Measurements from ENCODE around the gene SLC51B. TPM values are rescaled to one million over a fixed set of nuclear protein-coding genes. Genes with fewer than 3 reads are reported as not detected.
A peak's percentile ranks its signal among the peaks of the same experiment; 100 is the strongest.
"Not testable (repeated sequence)": the region's sequence is repeated elsewhere in the genome, so short reads cannot be mapped to it uniquely, and the experiment has no call there.

SLC51B gene
- total RNA-seq, 1 donor from 2014 or later: not detected

DNA sequence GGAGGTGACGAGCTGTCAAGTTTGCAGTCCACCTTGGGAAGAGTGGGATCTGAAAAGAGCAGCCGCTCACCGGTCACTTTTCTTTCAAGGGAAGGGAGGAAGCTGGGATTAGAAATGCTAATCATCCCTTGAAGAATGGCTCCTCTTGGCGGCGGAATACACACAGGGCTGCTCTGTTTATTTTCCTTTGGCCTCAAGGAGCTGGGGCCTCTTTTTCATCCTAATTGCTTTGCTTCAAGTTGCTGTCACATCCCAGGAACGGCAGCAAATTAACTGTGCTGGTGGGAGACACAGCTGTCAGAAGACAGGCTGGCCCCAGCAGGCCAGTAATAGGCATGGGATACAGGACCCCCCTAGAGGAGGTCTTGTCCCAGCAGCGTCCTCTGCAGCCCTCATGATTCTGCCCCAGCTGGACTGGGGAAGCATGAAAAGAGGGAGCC is 38.1 kb downstream of the SLC51B start:
- peak in 1 of 2 donors; percentile 30 for DNase-seq (ENCODE audit: low read depth in 2 of 2)

- DNase-seq (ENCODE audit: low read depth in 2 of 2): no peak
Measured at GRCh38 chr15:65084500-65085206, 39.5 kb downstream of the SLC51B start.

DNA sequence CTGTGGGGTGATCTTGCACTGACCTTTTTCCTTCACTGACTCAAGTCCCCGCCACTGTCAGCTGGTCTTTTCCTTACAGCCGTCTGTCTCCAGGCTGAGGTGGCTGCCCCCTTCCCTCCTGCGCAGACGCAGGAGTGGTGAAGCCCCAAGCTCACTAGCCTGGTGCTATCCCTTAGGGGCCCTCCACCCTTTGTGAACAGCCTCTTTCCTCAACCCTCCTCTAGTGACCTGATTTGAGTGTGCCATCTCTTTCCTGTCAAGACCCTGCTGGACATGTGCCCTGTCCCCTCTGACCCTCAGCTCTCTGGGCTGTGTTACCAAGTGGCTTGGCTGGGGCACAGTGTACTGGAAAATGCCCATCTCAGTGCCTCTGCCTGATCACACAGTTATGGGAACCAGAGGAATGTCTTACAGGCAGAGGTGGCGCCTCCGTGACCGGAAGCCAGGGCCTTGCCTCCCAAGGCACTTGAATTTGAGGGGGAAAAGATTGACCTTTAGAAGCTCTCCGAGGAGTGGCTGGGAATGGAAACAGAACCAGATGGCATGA is 40.1 kb downstream of the SLC51B start:
- no peak for DNase-seq (ENCODE audit: low read depth in 2 of 2)

GRCh38 chr15:65085990-65086679 is 40.9 kb downstream of the SLC51B start:
- peak; percentile 18 to 56 for DNase-seq (ENCODE audit: low read depth in 2 of 2)

- peak; percentile 20 to 24 for DNase-seq (ENCODE audit: low read depth in 2 of 2)
Measured at GRCh38 chr15:65086680-65087111, 41.5 kb downstream of the SLC51B start.

- no peak for DNase-seq (ENCODE audit: low read depth in 2 of 2)
Measured at GRCh38 chr15:65087411-65087810, 42.2 kb downstream of the SLC51B start.

- DNase-seq (ENCODE audit: low read depth in 2 of 2): no peak
Measured at GRCh38 chr15:65087873-65088642, 42.9 kb downstream of the SLC51B start.

DNA sequence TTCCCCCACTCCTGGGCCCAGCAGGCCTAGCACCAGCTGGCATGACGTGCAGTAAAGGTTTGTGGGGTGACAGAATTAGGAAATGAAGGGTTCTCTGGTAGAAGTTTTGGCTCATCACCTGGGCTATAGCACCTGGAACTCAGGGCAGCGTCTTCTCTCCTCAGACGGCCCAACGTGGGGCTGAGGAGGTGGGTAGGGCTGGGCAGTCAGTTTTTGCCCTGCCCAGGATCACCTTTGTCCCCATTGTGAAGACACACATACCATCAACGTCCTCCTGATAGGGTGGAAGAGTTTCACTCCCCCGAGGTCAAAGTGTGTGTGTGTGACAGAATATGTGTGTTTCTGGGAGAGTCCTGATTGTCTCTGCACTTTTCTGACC is 43.4 kb downstream of the SLC51B start:
- DNase-seq (ENCODE audit: low read depth in 2 of 2): no peak

DNA sequence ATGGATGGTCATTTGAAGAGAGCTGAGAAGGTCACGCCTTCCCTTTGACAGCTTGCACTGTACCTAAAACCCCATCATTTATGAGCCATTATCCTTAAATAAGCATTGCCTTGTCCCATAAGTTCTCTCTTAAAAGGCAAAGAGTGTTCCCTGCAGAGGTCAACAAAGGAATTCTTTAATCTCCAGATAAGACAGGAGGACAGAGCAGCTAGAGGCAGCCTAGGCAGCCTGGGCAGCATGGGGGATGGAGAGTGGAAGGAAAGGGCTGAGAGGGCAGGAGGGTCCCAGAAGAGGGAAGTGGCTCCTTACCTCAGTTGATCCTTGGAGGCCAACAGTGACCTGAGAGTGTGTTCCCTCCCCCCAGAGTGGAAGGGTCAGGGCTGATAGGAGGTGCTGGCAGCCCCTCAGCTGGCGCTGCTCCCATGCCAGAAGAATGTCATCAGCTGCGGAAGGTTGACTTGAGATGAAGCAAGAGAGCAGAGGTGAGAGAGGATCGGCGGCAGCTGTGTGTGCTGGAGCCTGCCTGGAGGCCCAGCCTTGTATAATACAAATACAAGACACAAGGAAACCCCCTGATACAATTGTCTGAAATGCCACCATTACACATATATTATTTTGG is 44.1 kb downstream of the SLC51B start:
- no peak for DNase-seq (ENCODE audit: low read depth in 2 of 2)

GRCh38 chr15:65091946-65092770 is 47.0 kb downstream of the SLC51B start:
- no peak for DNase-seq (ENCODE audit: low read depth in 2 of 2)

GRCh38 chr15:65092911-65093792 is 48.0 kb downstream of the SLC51B start:
- DNase-seq (ENCODE audit: low read depth in 2 of 2): no peak

DNA sequence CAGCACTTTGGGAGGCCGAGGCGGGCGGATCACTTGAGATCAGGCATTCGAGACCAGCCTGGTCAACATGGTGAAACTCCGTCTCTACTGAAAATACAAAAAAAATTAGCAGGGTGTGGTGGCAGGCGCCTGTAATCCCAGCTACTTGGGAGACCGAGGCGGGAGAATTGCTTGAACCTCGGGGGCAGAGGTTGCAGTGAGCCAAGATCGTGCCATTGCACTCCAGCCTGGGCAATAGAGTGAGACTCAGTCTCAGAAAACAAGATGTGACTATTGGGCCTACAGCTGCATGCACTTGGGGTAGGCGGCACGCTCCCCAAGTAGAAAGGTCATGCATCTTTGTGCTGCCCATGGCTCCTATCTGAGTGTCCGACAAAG is 48.6 kb downstream of the SLC51B start:
- not testable (repeated sequence) for DNase-seq (ENCODE audit: low read depth in 2 of 2)

- peak in 1 of 2 donors; percentile 70 for DNase-seq (ENCODE audit: low read depth in 2 of 2)
Measured at GRCh38 chr15:65094294-65094995, 49.3 kb downstream of the SLC51B start.

GRCh38 chr15:65095011-65095746 is 50.0 kb downstream of the SLC51B start:
- no peak for DNase-seq (ENCODE audit: low read depth in 2 of 2)

GRCh38 chr15:65095747-65096104 is 50.5 kb downstream of the SLC51B start:
- no peak for DNase-seq (ENCODE audit: low read depth in 2 of 2)

DNA sequence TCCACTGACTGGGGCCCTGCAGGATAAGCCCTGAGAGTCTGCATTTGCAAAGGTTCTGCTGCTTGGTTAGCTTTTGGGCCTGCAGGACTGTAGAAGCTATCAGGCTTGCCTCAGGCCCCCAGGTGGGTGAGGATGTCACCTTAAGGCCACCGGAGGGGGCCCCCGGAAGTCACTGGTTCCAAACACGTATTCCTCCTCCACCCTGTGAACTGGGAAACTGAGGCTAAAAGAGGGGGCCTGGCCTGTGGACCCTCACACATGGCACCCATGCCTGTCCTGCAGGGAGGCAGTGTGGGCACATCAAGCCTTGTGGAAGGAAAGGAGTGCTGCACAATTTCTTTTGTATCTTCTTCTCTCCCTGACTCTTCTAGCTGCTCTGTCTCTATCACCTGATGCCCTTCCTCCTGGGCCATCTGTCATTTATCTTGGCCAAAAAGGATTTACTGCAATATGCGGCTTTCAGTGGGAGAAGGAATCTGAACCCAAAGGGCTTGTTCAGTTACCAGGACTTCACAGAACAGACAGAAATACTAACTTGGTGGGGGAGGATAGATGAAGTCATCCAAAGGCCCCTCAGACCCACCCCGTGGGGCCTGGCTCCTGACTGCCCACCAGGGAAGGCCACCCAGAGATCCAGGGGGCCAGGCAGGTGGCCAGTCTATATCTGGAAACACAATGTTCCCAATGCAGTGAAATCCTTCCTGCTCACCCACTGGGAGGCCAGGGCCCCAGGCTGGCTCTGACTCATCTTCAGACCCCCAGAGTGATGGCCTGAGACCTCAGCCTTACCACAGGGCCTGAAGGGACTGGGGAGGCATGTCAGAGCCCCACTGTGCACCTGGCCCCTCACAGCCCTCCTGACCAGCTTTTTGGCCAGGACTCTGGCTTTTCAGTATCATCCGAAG is 51.5 kb downstream of the SLC51B start:
- DNase-seq (ENCODE audit: low read depth in 2 of 2): no peak

DNA sequence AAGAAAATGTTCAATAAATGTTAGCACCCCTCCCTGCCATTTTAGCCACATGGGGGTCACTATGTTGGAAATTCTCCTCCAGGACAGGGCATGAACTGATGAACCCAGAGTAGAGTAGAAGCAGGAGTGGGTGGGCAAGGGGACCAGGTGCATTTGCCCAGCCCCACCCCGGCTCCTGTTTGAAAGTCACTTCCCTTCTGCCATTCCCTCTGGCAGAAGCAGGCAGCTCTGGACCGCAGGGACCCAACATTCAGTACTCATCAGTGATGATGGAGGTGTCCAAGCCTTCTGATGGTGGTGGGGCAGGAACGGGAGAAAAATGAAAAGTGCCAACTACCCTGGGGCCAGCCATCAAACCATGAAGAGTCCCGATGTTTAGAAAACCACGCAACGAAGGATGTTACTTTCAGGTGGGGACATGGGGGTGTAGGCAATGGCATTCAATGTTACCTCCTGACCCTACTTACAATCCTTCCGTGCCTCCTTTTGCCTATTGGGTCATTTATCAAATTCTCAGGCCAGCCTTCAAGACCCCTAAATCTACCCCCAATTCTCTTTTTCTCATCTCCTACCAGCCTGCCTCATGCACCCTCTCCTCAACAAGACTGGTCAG is 52.6 kb downstream of the SLC51B start:
- DNase-seq (ENCODE audit: low read depth in 2 of 2): no peak
